ENCODE data around the gene PRCD.
"Not testable (repeated sequence)": the region's sequence is repeated elsewhere in the genome, so short reads cannot be mapped to it uniquely, and the experiment has no call there.

Gene PRCD

GRCh38 chr17:76556765-76557367 lies 17.0 kb downstream of the PRCD start:
- peak overlapping the region; percentile 61 to 82 for H3K27ac ChIP-seq
- DNase-seq (ENCODE audit: low spot score) = no peak
- peak overlapping the region; percentile 80 for H3K4me3 ChIP-seq
- TF ChIP-seq, protein P1, sequence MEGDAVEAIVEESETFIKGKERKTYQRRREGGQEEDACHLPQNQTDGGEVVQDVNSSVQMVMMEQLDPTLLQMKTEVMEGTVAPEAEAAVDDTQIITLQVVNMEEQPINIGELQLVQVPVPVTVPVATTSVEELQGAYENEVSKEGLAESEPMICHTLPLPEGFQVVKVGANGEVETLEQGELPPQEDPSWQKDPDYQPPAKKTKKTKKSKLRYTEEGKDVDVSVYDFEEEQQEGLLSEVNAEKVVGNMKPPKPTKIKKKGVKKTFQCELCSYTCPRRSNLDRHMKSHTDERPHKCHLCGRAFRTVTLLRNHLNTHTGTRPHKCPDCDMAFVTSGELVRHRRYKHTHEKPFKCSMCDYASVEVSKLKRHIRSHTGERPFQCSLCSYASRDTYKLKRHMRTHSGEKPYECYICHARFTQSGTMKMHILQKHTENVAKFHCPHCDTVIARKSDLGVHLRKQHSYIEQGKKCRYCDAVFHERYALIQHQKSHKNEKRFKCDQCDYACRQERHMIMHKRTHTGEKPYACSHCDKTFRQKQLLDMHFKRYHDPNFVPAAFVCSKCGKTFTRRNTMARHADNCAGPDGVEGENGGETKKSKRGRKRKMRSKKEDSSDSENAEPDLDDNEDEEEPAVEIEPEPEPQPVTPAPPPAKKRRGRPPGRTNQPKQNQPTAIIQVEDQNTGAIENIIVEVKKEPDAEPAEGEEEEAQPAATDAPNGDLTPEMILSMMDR (IDR thresholded peaks at IDR 0.05) = no peak

DNA sequence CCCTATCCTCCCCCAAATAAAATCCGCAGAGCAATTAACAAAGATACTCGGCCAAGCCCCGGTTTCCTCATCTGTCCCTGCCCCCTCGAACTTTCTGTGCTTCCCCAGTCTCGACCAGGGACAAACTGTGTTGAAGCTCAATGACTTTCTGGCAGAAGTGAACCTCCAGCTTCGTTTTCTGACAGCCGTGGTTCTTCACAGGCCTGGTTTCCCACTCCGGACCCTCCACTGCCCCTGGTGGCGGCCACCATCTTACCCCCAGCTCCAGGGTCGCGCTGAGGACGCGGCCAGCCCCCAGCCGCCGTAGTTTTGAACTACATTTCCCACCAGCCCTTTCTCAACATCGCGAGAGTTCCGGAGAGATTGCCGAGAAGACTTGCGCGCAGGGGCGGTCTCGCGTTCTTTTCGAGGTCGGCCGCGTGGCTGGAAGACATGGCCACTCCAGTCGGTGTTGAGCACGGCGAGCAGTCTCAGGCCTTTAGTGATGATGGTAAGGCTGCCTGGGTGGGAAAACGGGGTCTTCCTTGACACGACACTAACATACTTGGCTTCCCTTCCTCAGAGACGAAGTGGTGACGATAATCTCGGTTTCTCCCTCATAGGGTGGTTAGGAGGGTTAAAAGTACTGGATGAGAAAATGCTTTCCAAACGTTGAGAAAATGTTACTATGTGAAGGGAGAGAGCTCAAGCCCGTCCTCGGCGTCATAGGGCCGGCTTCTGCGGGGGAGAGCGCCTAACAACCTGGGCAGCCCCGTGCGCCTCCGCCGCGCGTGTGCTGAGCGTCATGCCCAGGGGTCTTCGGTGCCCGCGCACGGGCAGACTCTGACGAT lies 17.7 kb downstream of the PRCD start:
- Histone ChIP-seq H3K4me3 (peak overlapping the region; percentile 80), H3K27ac (peak overlapping the region; percentile 61 to 82)
- TF ChIP-seq, protein P1 (IDR thresholded peaks at IDR 0.05) = no peak
- DNase-seq (ENCODE audit: low spot score) = peak; percentile 96

DNA sequence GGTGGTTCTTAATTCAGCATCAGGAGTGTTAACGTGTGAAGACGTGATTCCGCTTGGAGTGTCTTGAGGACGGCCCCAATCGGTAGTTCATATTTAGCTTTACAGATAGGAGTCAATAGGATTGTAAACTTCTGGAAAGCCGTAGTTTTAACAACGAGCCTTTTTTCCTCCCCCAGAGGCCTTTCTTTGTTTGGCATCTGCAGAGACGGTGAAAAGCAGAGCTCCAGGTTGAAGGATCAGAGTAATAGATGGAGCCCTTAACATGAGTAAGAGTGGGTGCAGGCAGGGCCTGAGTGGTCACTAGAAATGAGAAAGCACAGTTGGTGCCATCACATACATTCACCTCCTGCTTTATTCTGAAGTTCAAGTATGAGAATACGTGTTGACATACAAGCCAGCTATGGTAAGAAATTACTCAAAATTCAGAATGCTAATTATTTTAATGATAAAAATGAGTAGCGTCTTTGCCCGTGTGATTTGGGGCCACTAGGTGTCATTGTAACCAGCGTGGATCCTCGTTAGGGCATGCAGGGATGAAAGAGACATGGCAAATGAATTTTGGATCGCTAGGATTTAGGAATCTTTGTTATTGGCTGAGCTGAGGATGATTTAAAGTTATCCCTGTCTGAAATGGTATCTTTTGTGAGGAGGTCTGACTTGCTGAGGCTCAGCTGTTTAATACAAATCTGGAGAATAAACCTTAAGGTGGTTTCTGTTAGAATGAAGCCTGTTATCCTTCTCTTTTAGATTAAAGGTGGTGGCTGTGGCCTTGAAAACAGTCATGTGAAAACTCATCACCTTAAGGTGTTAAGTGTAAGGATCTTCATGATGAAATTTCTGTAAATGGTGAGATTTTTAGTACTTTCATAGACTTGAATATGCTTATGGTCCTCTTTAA lies 18.6 kb downstream of the PRCD start:
- Histone ChIP-seq H3K4me3 (peak overlapping the region; percentile 80), H3K27ac (peak overlapping the region; percentile 61 to 82)
- no peak for DNase-seq (ENCODE audit: low spot score)
- TF ChIP-seq, protein P1 (IDR thresholded peaks at IDR 0.05) = no peak

DNA sequence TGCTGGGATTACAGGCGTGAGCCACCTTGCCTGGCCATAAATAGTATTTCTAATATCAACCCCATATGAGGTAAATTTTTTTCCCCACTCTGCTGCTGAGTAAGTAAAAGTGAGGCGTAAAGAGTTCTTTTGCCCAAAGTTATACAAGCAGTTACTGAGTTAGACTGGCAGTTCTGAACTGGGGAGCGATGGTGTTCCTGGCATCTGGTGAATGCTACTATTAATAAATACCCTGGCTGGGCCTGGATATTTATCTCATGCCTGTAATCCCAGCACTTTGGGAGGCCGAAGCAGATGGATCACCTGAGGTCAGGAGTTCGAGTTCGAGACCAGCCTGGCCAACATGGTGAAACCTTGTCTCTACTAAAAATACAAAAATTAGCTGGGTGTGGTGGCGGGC lies 19.6 kb downstream of the PRCD start:
- peak overlapping the region; percentile 80 for H3K4me3 ChIP-seq
- not testable (repeated sequence) for H3K27ac ChIP-seq; DNase-seq (ENCODE audit: low spot score)

DNA sequence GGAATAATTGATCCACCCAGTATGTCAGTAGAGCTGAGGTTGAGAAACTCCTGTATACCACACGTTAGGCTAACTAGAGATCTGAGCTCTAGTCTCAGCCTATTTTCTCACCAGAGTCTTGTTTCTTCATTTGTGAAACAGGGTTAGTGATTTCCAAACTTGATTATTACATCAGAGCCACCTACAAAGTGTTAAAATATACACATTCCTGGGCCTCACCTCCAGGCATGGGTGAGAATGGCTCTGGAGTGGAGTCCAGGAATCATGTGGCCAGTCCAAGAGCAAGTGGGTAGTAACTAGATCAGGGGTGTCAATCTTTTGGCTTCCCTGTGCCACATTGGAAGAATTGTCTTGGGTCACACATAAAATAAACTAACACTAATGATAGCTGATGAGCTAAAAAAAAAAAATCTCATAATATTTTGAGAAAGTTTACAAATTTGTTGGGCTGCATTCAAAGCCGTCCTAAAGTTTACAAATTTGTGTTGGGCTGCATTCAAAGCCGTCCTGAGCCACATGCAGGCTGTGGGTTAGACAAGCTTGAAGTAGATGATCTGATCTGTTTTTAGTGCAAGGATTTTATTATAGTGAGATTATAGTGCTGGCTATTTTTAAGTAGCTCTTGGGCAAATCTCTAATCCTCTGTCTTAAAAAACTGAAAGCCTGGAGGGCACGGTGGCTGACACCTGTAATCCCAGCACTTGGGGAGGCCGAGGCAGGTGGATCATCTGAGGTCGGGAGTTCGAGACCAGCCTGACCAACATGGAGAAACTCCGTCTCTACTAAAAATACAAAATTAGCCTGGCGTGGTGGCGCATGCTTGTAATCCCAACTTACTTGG lies 20.4 kb downstream of the PRCD start:
- no peak for DNase-seq (ENCODE audit: low spot score)
- H3K4me3 ChIP-seq = no peak overlapping the region
- H3K27ac ChIP-seq = no peak overlapping the region
- TF ChIP-seq, protein P1 (IDR thresholded peaks at IDR 0.05) = no peak

DNA sequence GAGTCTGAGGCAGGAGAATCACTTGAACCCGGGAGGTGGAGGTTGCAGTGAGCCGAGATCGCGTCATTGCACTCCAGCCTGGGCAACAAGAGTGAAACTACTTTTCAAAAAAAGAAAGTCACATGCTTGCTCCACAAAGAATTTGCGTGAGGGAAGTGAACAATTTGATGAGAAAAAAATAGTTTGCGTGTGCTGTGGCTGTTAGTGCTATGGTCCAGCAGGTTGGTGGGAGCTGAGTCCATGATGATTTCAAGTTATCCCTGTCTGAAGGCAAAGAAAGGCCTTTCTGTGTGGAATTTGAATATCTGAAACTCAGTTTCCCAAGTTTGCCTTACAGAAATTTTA lies 21.0 kb downstream of the PRCD start:
- TF ChIP-seq, protein P1 (IDR thresholded peaks at IDR 0.05) = no peak
- no peak for DNase-seq (ENCODE audit: low spot score)
- no peak overlapping the region for H3K27ac ChIP-seq
- no peak overlapping the region for H3K4me3 ChIP-seq
